Tibial nerve (tissue), 4 donors: Measurements from ENCODE around the gene FNBP1.

Experiments used
- CTCF ChIP-seq, 5 experiments: fragments of 200-600 bp in 3 of 5; fragments of 450-650 bp in 2 of 5; sonication (generic) in 3 of 5; IDR thresholded peaks; one replicate each; pipeline ENCODE4 v1.5.1; 2016 to 2019; ENCODE audit warnings: antibody characterized with exemption in 5 of 5, mild to moderate bottlenecking in 3 of 5, moderate library complexity in 2 of 5
- EP300 ChIP-seq, 2 donors: sonication (generic); formaldehyde crosslinking; IDR thresholded peaks; one replicate each; pipeline ENCODE4 v1.6.1; 2017; ENCODE audit warnings: antibody characterized with exemption in 2 of 2, mild to moderate bottlenecking in 1 of 2
- POLR2A ChIP-seq, 2 donors: fragments of 450-650 bp; IDR thresholded peaks; one replicate each; pipeline ENCODE4 v1.6.1; 2017; ENCODE audit warnings: antibody characterized with exemption in 2 of 2, mild to moderate bottlenecking in 2 of 2, moderate library complexity in 2 of 2

GRCh38 chr9:129921905-129922304, 121.1 kb downstream of the FNBP1 start:
- TF ChIP-seq CTCF (IDR thresholded peaks at IDR 0.05) = no peak
- TF ChIP-seq EP300 (IDR thresholded peaks at IDR 0.05) = no peak
- TF ChIP-seq POLR2A (IDR thresholded peaks at IDR 0.05) = no peak
